SIG-M5 treated with dmso at 0.1 percent for 504 hours (cell line): ENCODE results near the gene BCAT1.
"Not testable (repeated sequence)": the region's sequence is repeated elsewhere in the genome, so short reads cannot be mapped to it uniquely, and the experiment has no call there.

Experiments
- DNase-seq: peaks from one replicate; lab custom pipeline; 2025; ENCODE audit not compliant: unreplicated experiment; lab: John Stamatoyannopoulos, UW

The BCAT1 gene

GRCh38 chr12:24820872-24821271 is 128.0 kb downstream of the BCAT1 start:
- no peak for DNase-seq

DNA sequence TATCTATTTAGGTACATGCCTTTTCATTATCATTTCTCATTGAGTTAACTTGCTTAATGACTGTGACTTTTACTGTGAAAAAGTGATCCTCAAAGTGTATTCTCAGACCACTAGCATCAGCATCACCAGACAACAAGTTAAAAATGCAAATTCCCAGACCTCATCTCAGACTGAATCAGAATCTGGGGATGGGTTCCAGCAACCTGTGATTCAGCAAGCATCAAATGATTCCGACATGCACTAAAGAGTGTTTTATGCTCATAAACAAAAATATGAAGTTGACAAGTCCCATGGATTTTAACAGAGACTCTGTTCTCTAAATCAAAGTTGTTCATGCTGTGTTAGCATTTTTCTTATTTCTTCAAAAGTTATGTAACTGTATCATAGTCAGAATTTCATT is 130.6 kb downstream of the BCAT1 start:
- no peak for DNase-seq

DNA sequence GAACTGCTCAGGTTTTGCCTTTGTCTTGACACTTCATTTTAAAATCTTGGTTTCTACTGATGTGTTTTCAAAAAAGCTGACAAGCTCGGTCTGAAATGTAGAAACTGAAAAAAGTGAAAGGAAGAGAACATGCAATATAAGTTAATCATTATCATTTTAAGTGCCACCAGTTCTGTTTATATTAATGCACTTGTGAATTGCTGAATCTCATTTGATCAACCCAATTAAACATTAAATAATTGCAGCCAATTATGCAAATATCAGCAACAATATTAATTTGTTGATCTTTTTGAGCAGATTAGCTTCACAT is 133.8 kb downstream of the BCAT1 start:
- DNase-seq, result no peak

GRCh38 chr12:24814379-24815113 is 134.4 kb downstream of the BCAT1 start:
- peak; percentile 87 for DNase-seq

DNA sequence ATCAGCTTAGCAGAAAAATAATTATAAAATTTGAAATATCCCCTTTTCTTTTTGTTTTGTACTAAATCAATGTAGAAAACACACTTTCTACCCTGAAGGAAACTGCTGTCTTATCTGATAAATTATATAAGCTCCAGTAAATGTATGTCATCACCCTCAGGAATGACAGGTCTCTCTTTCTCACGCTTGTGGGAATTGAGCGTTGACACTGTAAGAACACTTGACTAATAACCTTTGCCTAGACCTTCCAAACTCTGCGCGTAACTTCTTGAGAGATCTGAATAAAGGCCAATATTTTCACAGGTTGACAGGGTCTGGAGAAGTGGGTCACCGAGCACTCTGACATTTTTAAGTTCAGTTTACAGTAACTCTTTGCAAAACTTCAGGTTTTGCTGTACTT is 138.5 kb downstream of the BCAT1 start:
- DNase-seq, result no peak

GRCh38 chr12:24809306-24809705 is 139.6 kb downstream of the BCAT1 start:
- not testable (repeated sequence) for DNase-seq

GRCh38 chr12:24808651-24809050 is 140.2 kb downstream of the BCAT1 start:
- DNase-seq, result no peak

DNA sequence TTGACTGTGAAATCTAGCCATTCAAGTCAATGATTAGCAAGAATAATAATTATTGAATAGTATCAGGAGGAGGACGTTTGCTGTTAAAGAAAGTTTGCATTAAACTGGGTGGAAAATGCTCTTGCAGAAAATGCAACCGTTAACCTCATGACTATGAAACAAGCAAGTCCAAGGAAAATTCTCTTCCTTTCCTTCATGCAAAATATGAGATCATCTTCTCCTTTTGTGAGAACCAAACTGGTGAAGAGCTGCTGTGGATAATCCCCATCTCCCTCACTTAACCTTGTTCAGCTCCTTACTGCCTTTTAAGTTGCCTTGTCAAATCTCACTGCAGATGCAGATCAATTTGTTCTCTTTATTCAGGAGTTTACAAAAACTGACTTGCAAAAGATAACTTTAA is 142.5 kb downstream of the BCAT1 start:
- DNase-seq, result no peak

- no peak for DNase-seq
Measured at GRCh38 chr12:24803430-24804245, 145.3 kb downstream of the BCAT1 start.

DNA sequence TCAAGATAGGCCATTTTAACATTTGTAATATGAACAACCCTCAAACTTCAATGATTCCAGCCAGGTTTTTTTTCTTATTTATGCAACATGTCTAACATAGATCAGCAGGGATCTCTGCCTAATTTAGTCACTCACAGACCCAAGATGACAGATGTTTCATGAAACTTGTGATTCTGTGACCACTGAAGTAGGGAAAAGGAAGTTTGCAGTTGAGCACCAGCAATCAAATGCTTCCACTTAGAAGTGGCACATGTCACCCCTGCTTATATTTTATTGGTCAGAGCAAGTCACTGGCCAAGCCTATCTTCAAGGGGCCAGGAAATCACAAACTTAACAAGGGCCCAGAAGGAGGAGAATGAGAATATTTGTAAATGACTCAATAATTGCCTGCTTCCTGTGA is 150.6 kb downstream of the BCAT1 start:
- DNase-seq, result no peak

GRCh38 chr12:24797901-24798300 is 151.0 kb downstream of the BCAT1 start:
- no peak for DNase-seq

GRCh38 chr12:24796876-24797275 is 152.0 kb downstream of the BCAT1 start:
- DNase-seq, result no peak

- DNase-seq, result no peak
Measured at GRCh38 chr12:24795699-24796347, 153.1 kb downstream of the BCAT1 start.

DNA sequence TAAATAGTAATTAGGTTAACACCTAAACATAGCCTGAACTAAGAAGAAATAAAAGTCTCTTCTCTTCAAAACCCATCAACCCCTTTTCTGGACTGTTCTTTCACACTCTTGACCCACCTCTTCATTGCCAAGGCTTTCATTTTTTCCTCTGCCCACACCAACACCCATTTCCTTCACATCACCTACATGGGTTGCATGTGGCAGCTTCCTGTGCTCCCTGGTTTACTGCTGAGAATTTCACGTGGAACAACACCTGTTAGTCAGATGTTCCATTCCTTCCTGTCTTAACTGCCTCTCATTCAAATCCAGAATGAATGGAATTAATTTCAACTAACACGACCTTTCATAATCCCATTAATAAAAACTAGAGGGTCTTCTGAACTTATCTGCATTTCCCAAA is 157.3 kb downstream of the BCAT1 start:
- DNase-seq, result no peak

- no peak for DNase-seq
Measured at GRCh38 chr12:24788886-24789285, 160.0 kb downstream of the BCAT1 start.

- no peak for DNase-seq
Measured at GRCh38 chr12:24780697-24781368, 168.1 kb downstream of the BCAT1 start.

GRCh38 chr12:24778486-24779304 is 170.2 kb downstream of the BCAT1 start:
- peak; percentile 27 for DNase-seq

GRCh38 chr12:24777359-24777758 is 171.5 kb downstream of the BCAT1 start:
- DNase-seq, result no peak

DNA sequence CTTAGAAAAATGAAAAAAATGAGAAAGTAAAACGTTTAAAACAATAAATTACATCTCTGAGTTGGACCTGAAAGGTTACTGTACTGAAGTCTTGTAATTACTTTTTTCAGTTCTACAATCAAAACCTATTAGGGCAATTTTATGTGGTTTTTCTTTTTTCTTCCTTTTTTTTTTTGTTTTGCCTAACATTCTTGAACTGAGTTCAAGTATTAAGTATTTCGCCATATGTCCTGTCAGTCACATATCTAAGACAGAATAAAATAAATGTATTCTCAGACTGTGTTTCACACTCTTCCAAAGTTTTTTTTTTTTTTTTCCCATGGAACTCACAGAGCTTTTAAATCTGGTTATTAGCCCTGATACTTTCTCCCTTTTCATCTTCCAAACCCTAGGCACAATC is 172.0 kb downstream of the BCAT1 start:
- no peak for DNase-seq

DNA sequence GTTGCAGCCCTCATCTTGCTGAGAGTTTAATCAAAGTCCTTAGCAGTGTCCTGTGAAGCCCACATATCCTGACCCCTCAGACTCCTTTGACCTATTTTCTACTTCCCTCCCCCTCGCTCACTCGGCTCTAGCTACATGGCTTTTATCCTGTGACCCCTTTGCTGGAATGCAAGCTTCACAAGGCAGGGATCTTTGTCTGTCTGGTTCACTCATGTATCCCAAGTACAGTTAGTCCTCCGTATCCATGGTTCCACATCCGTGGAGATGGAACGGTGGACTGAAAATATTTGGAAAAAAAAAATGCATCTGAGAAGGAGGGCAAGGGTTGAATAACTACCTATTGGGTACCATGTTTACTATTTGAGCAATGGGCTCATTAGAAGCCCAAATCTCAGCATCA is 173.8 kb downstream of the BCAT1 start:
- no peak for DNase-seq

DNA sequence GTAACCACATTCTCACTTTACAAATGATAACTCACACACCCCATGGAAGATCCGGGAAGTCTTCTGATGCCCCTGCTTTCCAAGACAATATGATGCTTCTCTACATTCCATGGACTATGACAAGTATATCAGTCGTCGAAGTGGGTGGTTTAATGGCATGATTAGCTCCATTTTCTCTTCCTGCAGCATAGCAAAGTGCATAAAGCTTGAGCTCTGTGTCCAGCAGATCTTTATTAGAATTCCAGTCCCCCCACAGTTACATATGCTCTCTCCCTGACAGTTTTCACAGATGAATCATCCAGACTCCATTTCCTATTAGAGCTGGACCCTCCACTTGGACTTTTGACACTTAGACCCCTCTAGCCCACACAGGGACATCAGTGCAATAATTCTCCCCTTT is 174.9 kb downstream of the BCAT1 start:
- no peak for DNase-seq
